GM12873 (cell line): ENCODE measurements around the gene COL9A2.
A peak's percentile ranks its signal among the peaks of the same experiment; 100 is the strongest.

ENCODE experiments used
- TF ChIP-seq, protein P1 (sequence below): IDR thresholded peaks from 2 replicates; pipeline ENCODE4 v1.5.1; 2012; ENCODE audit warnings: low read depth, mild to moderate bottlenecking, moderate library complexity, low read length, control low read depth; ENCODE audit not compliant: insufficient read depth; ENCODE audit errors: missing control alignments

COL9A2 gene

DNA sequence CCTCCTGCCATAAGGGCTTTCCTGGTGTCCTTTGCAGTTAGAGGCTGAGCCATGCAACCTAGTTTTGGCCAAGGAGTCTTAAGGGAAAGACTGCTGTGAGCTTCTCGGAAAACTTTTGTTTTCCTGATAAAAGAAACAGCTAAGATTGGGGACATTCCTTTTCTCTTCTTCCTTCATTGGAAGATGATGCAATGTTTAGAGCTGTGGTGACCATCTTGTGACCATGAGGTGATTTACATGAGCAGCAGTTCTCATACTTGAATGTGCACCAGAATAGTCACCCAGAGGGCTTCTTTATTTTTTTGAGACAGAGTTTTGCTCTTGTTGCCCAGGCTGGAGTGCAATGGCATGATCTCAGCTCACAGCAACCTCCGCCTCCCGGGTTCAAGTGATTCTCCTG, 36.0 kb upstream of the COL9A2 start:
- TF ChIP-seq, protein P1, sequence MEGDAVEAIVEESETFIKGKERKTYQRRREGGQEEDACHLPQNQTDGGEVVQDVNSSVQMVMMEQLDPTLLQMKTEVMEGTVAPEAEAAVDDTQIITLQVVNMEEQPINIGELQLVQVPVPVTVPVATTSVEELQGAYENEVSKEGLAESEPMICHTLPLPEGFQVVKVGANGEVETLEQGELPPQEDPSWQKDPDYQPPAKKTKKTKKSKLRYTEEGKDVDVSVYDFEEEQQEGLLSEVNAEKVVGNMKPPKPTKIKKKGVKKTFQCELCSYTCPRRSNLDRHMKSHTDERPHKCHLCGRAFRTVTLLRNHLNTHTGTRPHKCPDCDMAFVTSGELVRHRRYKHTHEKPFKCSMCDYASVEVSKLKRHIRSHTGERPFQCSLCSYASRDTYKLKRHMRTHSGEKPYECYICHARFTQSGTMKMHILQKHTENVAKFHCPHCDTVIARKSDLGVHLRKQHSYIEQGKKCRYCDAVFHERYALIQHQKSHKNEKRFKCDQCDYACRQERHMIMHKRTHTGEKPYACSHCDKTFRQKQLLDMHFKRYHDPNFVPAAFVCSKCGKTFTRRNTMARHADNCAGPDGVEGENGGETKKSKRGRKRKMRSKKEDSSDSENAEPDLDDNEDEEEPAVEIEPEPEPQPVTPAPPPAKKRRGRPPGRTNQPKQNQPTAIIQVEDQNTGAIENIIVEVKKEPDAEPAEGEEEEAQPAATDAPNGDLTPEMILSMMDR, result no peak

DNA sequence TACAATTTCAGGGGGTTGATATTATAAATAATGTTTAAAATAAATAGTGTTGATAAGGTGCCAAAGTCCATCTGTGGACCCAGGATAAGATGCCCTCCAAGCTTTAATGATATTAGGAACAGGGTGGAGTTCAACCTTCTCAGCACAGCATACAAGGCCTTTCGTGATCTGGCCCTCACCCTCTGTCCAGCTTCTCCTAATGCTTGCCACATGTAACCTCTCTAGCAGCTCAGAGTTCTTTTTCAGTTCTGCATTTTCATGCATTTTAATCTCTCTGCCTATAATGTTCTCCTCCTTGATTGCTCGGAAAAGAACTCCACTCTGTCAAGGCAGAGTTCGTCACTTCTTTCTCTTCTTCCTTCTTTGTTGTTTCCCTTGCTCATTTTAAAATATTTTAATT, 35.0 kb upstream of the COL9A2 start:
- TF ChIP-seq, protein P1, result no peak

- TF ChIP-seq, protein P1, result no peak
These were observed 34.0 kb upstream of the COL9A2 start for GRCh38 chr1:40351124-40351523.

- TF ChIP-seq, protein P1, result no peak
These were observed 33.3 kb upstream of the COL9A2 start for GRCh38 chr1:40350391-40350790.

DNA sequence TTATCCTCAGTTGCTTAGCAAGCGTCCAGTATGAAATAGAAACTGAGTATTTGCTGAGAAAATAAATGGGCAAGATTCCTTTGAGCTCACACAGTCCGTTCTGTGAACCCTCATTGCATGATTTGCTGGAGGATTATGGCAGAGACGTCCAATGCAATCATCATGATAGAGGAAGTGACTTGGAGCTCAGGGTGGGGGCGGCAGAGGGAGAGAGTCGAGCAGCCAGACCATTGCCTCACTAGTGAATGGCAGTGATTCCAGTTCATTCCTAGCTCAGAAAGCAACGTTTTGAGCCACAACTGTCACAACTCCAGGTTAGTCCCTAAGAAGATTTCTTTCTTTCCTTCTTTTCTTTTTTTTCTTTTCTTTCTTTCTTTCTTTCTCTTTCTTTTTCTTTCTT, 27.5 kb upstream of the COL9A2 start:
- TF ChIP-seq, protein P1, result peak; percentile 7

DNA sequence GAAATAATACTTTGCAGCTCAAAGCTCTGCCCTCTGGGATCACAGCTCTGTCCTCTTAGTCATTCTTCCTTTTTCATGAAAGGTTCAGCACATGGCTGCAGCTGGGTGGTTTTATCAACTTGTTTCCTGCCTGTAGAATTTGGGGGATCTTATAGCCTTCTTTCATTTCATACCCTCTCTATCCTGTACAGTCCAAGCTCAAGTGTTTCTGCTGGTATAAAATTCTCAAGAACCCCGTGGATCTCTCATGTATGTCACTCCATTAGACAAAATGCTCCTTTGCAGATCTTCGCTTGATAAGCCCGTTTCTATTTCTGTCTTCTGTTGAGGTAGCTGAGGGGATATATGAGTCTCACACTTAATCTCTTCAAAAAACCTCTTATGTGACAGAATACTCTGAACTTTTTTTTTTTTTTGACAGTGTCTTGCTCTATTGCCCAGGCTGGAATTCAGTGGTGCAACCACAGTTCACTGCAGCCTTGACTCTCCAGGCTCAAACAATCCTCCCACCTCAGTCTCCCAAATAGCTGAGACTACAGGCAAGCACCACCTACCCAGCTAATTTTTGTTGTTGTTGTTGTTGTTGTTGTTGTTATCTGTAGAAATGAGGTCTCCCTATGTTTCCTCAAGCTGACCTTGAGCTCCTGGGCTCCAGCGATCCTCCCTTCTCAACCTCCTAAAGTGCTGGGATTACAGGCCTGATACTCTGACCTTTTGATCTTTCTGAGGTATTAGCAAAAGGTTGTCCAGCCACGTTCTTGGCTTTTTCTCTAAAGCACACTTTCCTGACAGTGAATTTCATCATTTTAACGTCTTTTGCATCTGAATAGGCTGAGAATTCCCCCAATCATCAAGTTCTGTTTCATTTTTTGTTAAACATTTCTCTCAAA, 24.6 kb upstream of the COL9A2 start:
- TF ChIP-seq, protein P1, result no peak

- TF ChIP-seq, protein P1, result no peak
These were observed 22.6 kb upstream of the COL9A2 start for GRCh38 chr1:40339420-40340323.
